HG03571 (cell line): ENCODE data around the gene AFG1L.
"Not testable (repeated sequence)": the region's sequence is repeated elsewhere in the genome, so short reads cannot be mapped to it uniquely, and the experiment has no call there.

ENCODE experiments used
- ATAC-seq: cut with Tn5 transposase; IDR thresholded peaks from one replicate; pipeline ENCODE4 v1.9.1; 2021; ENCODE audit not compliant: unreplicated experiment

Gene AFG1L

GRCh38 chr6:108348655-108349349, 53.9 kb downstream of the AFG1L start:
- peak; percentile 87 for ATAC-seq

DNA sequence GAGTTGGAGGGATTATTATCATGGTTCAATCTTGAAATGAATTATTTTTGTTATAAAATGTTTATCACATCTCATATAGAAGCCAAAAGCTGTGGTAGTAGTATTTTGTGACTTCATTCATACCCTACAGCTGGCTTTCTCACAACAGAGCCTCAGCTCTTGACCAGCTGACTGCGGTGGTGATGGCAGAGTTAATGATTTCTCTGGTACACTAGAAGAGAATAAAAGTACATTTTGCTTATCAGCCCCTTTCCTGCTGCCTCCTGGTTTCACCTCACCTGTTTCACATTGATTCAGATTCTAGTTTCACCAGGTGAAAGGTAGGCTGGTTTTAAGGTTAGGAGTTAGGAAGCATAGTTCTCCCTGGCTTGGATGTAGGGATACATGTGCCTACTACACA, 55.7 kb downstream of the AFG1L start:
- ATAC-seq, result peak; percentile 39

DNA sequence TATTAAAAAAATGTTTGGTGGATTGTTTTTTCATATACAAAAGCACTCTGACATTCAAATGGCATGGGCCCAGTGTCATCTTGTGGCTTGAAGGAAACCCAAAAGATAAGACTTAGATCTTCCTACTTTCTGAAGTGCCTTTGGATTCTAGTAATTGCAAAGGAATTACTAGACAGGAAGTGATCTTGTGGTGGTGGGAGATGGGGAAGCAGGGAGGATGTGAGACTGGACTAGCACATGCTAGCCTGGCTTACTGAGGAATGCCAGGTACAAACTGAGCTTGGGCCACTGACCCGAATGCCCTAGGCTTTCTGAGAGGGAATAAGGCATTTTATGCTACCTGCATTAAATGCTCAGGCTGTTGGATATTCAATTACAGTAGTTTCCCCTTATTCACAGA, 59.0 kb downstream of the AFG1L start:
- ATAC-seq, result no peak

DNA sequence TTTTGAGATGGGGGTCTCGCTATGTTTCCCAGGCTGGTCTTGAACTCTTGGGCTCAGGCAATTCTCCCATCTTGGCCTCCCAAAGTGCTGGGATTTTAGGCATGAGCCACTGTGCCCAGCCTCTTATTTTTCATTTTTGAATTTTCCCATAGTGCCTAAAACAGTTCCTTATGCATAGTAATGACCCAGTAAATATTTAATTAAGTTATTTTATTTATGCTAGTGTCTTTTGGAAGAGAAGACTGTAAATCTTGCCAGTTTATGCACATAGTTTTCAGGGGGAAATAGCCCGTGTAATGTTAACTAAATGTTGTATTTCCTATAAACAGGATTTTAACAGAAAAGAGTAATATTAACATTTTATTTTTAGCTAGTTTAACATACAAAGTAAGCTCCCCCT, 60.3 kb downstream of the AFG1L start:
- no peak for ATAC-seq

DNA sequence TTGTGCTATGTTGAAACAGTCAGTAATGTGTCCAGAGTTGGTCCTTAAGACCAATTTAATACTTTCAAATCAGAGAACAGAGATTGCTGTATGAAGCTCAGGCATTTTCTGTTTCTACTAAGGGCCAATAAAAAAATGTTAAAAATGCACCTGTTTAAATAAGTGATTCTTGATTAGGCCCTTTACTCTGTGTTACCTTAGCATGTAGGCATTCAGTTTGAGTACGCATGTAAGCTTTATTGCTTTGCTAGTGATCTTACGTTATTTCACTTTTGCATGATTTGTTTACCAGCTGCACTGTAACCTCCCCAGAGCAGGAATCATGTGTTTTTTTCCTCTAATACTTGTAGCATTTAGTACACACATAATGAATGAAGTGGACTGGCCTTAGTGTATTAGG, 61.0 kb downstream of the AFG1L start:
- no peak for ATAC-seq

DNA sequence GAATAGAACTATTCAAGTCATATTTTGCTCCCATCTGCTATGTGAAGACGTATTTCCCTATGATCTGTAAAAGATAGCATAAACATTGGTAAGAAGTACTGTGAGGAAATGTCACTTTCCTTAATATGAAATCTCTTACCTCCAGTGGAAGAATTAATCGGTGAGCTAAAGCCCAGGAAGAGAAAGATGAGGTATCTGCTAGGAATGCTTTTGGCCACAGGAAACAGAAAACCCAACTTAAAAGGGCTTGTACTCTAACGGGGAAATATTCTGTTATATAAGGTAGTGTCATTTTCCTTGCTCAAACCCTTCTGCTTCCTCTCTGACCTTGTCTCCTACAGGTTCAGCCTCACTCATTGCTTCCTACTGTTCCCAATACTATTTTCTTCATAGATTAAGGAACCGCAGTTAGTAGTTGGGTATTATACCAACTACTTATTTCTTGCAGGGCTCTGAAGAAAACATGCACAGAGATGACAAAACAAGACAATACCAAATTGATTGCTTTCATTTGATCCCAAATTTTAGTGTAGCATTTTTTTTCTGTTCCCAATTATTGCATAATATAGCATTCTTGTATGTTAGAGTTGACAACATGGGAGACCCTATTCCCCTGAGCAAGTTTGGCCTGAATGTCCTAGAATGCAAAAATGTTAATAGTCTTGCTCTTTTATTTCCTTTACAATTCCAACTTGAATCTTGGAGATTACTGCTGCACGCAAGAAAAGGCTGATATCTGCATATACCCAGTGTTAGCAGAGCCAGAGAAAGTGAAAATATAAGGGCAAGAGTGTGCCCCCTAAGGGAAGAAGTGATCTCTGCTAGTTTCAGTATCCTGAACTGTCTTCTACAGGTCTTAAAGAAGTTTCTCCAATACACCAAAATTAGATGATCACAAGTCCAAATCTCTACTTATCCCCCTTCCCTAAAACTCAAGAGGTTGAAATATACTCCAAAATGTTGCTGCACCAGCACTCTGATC, 65.3 kb downstream of the AFG1L start:
- no peak for ATAC-seq

- ATAC-seq, result no peak
Measured at GRCh38 chr6:108360919-108361311, 66.1 kb downstream of the AFG1L start.

GRCh38 chr6:108361312-108361932, 66.6 kb downstream of the AFG1L start:
- no peak for ATAC-seq

- no peak for ATAC-seq
Measured at GRCh38 chr6:108362455-108362854, 67.6 kb downstream of the AFG1L start.

GRCh38 chr6:108363113-108363512, 68.3 kb downstream of the AFG1L start:
- ATAC-seq, result no peak

DNA sequence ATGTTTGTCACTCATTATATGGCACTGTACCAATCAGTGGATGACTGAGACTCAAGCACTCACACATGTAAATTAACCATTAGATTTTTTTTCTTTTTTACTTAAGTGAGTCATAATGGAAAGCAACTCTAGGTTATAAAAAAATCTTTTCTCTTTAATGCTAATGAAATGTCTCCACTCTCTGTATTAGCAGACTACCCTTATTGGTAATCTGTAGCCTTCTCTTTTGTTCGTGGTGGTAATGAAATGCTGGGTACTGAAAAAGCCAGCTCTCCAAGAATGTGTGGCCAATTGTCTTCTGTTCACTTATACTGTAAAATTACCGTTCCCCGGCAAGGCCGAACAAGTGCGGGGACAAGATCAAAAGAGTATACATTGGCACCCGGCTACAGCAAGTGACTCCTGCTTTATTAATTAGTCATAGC, 69.0 kb downstream of the AFG1L start:
- no peak for ATAC-seq

DNA sequence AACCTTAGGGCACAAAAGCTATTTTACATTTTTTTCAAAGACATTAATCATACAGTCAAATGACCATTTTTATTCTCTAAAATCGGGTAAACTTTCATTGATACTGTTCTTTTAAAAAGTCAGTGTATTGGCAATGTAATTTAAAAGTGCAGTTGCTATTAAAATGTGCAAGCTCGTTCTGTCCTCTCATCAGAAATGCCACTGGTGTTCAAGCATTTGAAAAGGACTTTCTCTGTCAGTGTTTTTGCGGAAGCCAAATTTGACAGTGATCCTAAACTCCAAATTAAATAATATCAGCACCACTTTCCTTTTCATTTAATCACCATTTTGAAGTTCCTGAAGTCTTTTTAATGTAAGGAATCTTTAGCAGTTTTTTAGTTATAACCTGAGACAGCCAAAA, 69.6 kb downstream of the AFG1L start:
- no peak for ATAC-seq

DNA sequence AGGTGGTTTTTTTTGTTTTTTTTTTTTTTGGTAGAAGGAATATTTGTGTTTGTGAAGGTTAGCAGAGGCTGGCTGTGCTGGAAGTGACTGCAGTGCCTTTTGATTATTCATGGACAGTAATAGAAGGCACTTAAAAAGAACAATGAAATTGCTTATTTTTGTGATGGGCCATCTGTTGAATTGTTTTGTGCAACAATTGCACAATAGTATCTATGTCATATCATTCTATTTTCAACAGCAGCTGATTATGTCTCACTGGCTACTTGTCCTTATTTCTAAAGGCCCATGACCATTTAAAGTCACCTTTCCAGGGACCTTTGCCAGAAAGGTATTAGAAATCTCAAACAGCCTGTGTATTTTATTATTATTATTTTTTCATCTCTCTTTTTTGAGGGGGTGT, 70.6 kb downstream of the AFG1L start:
- ATAC-seq, result no peak

DNA sequence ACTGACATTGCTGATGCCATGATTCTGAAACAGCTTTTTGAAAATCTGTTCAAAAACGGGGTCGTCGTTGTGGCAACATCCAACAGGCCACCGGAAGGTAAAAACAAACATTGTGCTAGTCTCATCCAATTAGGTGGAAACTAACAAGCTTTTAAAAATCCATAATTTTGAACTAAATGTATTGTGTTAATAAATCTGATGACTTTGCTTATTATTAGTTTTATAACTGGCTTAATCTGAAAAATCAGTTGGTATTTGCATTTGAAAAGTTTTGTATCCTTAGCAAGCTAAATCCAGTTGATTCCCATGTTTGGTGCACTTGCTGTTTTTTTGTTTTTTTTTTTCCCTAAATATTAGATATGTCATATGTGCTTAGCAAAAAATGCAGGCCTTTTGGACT, 71.4 kb downstream of the AFG1L start:
- ATAC-seq, result no peak

GRCh38 chr6:108368431-108369030, 73.7 kb downstream of the AFG1L start:
- no peak for ATAC-seq

- no peak for ATAC-seq
Measured at GRCh38 chr6:108380876-108381275, 86.0 kb downstream of the AFG1L start.

DNA sequence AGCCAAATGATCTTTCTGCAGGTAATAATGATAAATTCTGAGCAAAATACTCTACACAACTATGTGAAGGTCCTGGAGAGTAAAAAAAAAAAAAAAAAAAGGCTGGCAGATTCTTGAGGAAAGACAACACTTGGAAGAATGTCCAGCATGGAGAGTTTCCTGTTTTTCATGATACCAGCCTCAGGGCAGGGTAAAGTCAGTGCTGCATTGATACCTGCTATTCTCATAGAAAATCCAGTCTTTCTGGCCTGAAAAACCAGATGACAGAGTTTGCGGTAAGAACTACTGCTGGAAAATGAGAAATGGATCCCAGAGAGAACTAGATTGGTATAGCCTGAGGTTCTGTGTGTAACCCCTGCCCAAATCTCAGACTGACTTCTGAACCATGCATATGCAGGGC, 89.1 kb downstream of the AFG1L start:
- ATAC-seq, result no peak

GRCh38 chr6:108389190-108389589, 94.3 kb downstream of the AFG1L start:
- ATAC-seq, result not testable (repeated sequence)

GRCh38 chr6:108395297-108395696, 100.4 kb downstream of the AFG1L start:
- no peak for ATAC-seq

GRCh38 chr6:108403236-108403635, 108.4 kb downstream of the AFG1L start:
- no peak for ATAC-seq

- no peak for ATAC-seq
Measured at GRCh38 chr6:108406943-108407342, 112.1 kb downstream of the AFG1L start.
